Brain pericyte (primary cell): Measurements from ENCODE around the gene SLC26A3.

Experiments used
- DNase-seq: peaks from one replicate; pipeline ENCODE4 v3.0.0-alpha.2; 2012; ENCODE audit warnings: low read depth, low spot score

Gene SLC26A3

DNA sequence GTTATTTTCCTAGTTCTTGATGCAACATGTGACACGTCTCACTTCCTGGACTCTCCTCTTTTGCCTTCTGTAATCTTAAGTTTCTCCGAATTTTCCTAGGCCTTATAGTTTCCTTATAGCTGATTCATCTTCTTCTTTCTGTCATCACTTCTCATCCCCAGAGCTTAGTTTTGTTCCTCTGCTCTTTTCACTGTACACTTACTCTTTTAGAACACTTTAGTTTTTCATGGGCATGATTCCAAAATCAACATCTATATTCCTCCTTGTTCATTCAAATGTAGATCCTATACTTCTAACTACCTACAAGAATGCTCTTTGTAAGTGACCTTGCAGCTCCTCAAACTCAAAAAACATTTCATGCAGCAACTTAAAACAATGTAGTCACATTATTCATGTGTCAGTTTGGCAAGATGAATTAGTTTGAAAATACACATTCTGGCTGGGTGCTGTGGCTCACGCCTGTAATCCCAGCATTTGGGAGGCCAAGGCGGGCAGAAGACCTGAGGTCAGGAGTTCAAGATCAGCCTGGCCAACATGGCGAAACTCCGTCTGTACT is 13.1 kb upstream of the SLC26A3 start:
- no peak for DNase-seq

GRCh38 chr7:107815254-107815882 is 12.3 kb upstream of the SLC26A3 start:
- DNase-seq, result no peak

DNA sequence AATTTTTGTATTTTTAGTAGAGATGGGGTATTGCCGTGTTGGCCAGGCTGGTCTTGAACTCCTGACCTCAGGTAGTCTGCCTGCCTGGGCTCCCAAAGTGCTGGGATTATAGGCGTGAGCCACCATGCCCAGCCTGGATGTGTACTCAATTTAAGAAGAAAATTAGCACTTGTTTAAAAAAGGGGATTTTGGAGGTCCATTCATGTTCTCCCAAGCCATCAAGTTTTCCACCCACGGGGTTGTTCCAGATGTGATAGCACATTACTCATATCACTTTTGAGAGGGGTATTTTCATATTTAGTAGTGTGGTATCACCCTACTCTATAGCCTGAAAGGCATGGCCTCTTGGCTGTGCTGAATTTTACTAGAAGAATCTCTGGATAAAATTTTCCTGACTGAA is 10.5 kb upstream of the SLC26A3 start:
- no peak for DNase-seq

DNA sequence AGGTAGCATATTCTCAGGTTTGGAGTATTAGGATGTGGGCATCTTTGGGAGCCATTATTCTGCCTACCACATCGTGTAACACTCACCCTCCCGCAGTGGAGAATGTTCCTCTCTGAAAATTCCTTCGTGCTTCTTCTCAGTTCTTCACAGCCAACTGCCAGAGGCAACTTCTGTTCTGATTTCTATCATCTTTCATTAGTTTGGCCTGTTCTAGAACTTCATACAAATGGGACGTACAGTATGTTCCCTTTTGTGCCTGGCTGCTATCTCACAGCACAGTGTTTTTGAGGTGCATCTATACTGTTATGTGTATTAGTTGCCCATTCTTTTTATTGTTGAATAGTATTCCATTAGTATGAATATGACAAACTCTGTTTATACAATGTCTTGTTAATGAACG is 8.9 kb upstream of the SLC26A3 start:
- DNase-seq, result no peak

DNA sequence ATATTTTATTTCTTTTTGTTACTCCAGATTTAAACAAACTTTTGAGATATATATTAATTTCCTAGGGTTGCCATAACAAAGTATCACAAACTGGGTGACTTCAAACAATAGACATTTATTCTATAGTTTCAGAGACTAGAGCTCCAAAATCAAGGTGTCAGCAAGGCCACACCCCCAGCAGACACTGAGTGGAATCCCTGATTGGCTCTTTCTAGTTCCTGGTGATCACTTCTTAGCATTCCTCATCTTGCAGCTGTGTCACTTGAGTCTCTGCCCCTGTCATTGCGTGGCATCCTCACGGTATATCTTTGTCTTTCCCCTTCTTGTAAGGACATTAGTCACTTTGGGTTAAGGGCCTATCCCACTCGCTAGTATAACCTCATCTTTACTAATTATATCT is 7.6 kb upstream of the SLC26A3 start:
- no peak for DNase-seq

DNA sequence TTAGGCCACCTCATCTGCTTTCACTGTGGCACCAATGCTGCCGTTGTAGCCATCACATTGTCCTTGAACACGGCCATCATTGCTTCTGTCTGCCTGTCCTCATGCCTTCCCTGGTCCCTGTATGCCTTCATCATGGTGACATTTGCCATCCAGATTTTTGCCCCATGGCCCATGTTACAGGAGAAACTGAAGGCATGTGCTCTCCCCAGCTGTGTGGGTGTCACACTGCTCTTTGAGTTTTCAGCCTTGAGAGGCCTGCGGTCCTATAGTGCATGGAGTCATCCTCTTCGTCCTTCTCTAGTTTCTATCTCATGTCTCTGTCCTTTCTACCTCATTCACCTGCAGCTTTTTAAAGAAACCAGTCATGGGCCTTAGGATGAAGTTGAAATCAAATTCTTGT is 6.2 kb upstream of the SLC26A3 start:
- DNase-seq, result no peak

GRCh38 chr7:107799647-107800264 is 3.3 kb downstream of the SLC26A3 start:
- DNase-seq, result no peak

GRCh38 chr7:107792364-107792763 is 10.7 kb downstream of the SLC26A3 start:
- no peak for DNase-seq

- DNase-seq, result no peak
Measured at GRCh38 chr7:107789647-107790046, 13.4 kb downstream of the SLC26A3 start.

DNA sequence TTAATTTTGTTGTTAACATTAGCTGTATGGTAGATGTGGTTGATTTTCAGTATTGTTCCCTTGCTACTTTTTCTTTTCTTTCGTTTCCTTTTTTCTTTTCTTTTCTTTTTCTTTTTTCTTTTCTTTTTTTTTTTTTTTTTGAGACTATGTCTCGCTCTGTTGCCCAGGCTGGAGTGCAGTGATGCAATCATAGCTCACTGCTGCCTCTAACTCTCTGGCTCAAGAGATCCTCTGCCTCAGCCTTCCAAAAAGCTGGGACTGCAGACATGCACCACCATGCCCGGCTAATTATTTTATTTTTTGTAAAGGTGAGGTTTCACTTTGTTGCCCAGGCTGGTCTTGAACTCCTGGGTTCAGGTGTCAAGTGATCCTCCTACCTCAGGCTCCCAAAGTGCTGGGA is 14.4 kb downstream of the SLC26A3 start:
- DNase-seq, result no peak

- DNase-seq, result no peak
Measured at GRCh38 chr7:107788216-107788615, 14.8 kb downstream of the SLC26A3 start.

DNA sequence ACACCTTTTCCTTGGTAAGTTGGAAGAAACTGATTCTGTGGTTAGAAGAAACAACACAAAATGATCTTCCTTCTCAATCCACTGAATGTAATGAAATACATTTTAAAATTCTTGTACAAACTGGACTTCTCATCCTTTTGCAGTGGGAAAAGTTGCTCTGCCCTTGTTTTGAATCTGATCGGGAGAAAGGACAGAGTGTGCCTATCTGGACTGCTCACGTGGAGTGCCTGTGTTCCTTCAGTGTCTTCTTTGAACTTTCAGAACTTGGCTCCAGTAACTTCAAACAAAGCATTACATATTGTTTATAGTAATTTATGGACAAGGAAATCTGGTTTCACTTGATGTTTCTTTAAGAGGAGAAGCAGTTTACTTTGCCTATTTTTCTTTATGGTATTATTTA is 17.1 kb downstream of the SLC26A3 start:
- DNase-seq, result no peak

- no peak for DNase-seq
Measured at GRCh38 chr7:107785170-107785569, 17.9 kb downstream of the SLC26A3 start.

- no peak for DNase-seq
Measured at GRCh38 chr7:107783648-107784047, 19.4 kb downstream of the SLC26A3 start.

DNA sequence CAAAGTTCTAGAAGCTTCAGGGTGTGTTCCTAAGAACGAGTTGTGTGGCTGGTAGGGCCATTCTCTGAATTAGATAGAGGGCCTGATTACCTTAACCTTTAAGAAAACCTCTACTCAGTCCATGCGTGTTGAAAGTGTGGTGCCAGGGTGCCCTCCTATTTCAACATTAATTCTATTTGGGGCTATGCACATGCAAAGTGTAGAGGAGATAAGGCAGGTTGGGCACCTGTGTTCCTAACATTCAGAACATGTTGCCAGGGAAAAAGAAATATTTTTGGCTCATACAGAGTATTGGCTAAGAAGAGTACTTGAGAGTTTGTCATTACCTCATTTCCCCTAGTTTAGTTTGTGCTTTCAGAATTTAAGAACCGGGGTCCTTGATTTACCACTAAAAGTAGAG is 20.6 kb downstream of the SLC26A3 start:
- no peak for DNase-seq

DNA sequence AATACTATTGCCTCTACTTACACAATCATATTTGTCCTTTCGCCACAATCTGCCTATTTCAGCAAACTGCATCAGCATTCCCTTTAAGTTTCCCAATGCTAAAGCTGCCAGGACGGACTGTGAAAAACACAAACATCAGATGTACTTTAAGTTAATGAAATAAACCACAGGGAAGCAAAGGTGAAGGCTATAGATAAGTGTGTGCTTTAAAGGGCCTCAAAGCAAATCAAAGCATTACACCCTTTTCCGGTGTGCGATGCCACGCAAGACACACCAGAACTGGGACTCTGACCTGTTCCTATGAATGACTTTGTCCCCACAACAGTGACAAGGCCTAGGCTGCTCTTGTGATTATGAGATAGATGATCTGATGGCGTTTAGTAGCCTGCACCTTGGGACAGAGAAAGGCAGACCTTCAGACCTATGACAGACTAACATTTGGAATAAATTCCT is 23.4 kb downstream of the SLC26A3 start:
- no peak for DNase-seq

DNA sequence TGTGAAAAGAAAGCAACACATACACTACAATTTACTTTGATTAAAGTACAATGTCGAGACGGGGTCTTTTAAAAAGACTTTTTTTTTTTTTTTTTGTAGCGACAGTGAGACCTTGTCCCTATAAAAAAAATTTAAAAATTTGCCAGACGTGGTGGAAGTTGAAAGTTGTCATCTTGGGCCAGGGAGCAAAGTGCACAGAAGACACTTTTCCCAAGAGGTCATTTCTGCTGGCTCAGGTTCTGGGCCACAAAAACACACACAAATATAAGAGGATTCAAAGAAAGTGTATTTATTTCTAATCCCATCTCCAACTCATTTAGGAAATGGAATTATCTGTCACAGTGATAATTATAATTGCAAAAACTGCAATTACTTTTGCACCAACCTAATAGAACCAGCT is 24.7 kb downstream of the SLC26A3 start:
- no peak for DNase-seq

DNA sequence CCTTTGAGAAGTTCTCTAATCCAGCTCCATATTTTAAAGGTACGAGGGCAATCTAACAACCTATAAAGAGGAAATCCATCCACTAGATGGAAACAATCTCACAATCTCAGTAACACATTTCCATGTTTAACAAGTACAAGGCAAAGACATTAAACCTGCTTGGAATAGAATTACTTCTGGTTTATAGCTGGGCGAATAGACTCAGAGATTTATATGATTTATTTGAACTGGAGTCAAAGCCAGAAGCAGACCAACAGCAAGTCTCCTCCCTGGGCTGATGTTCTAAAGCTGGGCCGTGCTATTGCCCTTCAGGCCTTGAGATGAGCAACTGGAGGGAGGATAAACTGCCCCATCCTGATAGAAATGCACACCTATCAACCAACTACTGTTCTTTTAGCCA is 25.3 kb downstream of the SLC26A3 start:
- DNase-seq, result no peak

GRCh38 chr7:107773027-107773426 is 30.0 kb downstream of the SLC26A3 start:
- no peak for DNase-seq

DNA sequence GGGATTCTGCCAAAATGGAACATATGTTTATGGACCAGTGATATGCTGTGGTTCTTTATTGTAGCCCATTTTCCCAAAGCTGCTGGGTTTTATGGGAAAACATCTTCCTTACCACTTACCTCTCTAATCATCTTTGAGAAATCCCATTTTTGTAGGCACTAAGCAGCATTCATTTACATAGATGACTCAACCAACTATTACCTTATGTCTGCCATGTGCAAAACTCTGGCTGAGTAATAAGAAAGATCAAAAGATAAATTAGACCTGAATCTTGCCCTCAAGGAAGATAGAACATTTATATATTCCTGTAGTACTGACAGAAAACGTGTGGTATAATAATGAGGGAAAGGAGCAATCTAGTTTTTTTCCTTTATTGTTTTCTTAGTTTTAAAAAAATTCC is 34.8 kb downstream of the SLC26A3 start:
- no peak for DNase-seq

DNA sequence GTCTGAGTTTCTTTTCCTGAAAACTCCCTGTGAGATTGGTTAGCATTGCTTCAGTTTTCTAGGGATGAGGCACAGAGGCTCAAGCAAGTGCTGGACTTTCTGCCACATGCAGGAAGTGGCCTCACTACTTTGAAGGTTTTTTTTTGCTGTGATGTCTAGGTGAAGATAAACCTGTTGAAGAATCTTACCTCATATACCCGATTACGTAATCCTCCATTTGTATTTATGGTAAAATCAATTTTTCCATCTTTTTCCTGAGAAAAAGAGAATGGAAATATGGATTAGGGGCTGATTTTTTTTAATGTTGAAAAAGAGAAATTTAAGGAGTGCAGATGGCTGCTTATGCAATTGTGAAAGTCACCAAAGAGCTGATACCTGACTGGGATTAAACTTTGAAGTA is 35.6 kb downstream of the SLC26A3 start:
- no peak for DNase-seq

GRCh38 chr7:107758667-107759066 is 44.4 kb downstream of the SLC26A3 start:
- no peak for DNase-seq

GRCh38 chr7:107754642-107755041 is 48.4 kb downstream of the SLC26A3 start:
- no peak for DNase-seq
